ENCODE data around the gene AP5Z1. TPM values are rescaled to one million over a fixed set of nuclear protein-coding genes. Genes with fewer than 3 reads are reported as not detected.
A peak's percentile ranks its signal among the peaks of the same experiment; 100 is the strongest.
"Not testable (repeated sequence)": the region's sequence is repeated elsewhere in the genome, so short reads cannot be mapped to it uniquely, and the experiment has no call there.

AP5Z1 gene
- total RNA-seq, 2 experiments from 2014 or later: 21.6 to 24.1 TPM

DNA sequence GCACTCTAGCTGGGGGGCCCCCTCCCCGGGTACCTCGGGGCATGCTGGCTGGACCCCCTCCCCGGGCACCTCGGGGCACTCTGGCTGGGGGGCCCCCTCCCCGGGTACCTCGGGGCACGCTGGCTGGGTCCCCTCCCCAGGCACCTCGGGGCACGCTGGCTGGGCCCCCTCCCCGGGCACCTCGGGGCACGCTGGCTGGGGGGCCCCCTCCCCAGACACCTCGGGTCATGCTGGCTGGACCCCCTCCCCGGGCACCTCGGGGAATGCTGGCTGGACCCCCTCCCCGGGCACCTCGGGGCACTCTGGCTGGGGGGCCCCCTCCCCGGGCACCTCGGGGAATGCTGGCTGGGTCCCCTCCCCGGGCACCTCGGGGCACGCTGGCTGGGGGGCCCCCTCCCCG is 27.2 kb downstream of the AP5Z1 start:
- H3K36me3 Mint-ChIP-seq; CTCF ChIA-PET; H3K27me3 Mint-ChIP-seq; H3K9me3 Mint-ChIP-seq; H3K27ac Mint-ChIP-seq; POLR2A ChIA-PET; H3K4me1 Mint-ChIP-seq (ENCODE audit: low read depth); H3K4me3 Mint-ChIP-seq; DNase-seq; intact Hi-C loops (cut with micrococcal nuclease): not testable (repeated sequence)

DNA sequence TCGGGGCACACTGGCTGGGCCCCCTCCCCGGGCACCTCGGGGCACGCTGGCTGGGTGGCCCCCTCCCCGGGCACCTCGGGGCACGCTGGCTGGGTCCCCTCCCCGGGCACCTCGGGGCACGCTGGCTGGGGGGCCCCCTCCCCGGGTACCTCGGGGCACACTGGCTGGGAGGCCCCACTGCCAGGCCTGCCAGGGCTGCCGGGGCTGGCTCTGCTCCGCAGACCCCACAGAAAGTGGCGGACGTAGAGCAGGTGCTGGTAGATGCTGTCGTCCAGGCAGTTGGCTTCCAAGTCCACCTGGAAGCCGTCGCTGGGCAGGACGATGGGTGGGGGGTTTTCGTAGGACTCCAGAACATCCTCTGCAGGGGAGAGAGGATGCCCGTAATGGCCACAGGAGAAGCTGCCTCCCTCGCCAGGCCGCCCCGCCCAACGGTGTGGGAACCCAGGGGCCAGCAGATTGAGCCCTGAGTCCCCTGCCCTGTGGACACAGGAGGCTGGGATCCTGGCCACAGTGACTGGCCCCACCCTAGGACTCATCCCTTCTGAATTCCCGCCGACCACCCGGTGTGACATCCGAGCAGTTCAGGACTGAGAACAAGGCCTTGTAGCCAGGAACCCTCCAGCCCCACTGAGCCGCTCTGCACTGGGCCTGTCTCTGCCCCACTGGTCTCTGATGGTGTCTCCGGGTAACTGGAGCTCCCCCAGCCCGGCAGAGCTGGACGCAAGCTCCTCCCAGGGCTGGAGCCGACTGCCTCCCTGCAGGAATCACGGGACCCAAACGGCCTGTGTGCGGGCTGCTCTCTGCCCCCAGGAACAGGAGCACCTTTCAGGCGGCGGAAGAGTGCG is 28.2 kb downstream of the AP5Z1 start:
- POLR2A ChIA-PET: no interaction called here
- H3K36me3 Mint-ChIP-seq: no peaks in the 10 kb centered on the region
- CTCF ChIA-PET: interaction anchor here (0.9 kb wide), 1 partner anchor 336 kb away, joined by 4 read pairs; no protein-coding TSS in a partner anchor
- no peaks in the 10 kb centered on the region for H3K4me1 Mint-ChIP-seq (ENCODE audit: low read depth)
- no peak for DNase-seq
- no peak overlapping the region for H3K27ac Mint-ChIP-seq
- no peak overlapping the region for H3K4me3 Mint-ChIP-seq
- peaks cover 3% of the 10 kb centered on the region for H3K27me3 Mint-ChIP-seq
- intact Hi-C loops (cut with micrococcal nuclease): no loop called here
- no peaks in the 10 kb centered on the region for H3K9me3 Mint-ChIP-seq

DNA sequence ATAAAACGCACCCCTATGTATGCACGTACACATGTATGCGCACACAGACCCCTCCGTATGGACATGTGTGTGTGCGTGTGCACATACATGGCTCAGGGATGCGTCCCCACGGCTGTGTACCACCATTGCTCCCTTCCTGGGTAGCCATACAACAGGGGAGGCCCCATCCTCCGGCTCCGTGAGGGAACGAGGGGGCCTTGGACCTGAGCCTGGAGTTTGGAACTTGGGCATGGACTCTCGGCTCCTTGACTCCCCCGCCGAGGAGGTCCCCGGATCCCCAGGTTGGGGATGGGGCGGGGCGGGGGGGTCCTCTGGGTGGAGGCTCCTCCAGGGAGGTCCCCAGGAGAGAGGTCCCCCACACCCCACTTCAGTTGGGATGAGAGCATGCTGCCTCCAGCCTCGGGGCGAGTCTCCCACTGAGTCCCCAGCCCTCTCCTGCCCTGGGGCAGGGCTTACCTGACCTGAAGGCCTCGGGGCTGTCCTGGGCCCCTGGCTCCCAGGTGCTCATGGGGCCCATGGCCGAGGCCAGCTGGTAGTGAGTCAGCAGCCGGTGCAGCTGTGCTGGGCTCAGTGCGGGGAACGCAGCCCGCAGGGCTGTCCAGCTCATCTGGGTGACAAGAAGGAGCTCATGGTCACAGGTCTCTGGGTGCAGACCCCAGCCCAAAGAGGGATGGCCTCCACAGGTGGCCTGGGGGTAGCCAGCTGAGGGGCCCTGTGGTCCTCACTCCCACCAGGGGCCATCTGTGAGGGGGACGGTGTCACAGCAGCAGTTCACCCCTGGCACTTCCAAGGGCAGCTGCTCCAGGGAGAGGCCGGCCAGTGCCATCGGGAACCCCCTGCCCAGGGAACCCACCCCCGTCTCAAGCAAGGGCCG is 29.9 kb downstream of the AP5Z1 start:
- Mint-ChIP-seq H3K9me3 (no peaks in the 10 kb centered on the region), H3K4me1 (ENCODE audit: low read depth) (peaks cover 6% of the 10 kb centered on the region)

DNA sequence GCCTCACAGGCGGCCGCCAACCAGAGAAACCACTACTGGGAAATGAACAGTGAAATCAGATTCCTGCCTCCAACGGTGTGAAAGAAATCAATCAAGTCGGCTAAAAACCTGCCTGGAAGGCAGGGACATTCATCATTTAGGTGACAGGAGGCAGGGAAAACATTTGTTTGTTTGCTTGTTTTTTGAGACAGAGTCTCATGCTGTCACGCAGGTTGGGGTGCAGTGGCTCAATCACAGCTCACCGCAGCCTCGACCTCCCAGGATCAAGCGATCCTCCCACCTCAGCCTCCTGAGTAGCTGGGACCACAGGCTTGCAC is 30.5 kb downstream of the AP5Z1 start:
- ChIA-PET CTCF (no interaction called here), POLR2A (no interaction called here)
- no peak for DNase-seq
- no peaks in the 10 kb centered on the region for H3K9me3 Mint-ChIP-seq
- H3K4me3 Mint-ChIP-seq: no peak overlapping the region
- peaks cover 6% of the 10 kb centered on the region for H3K4me1 Mint-ChIP-seq (ENCODE audit: low read depth)
- intact Hi-C loops (cut with micrococcal nuclease): no loop called here
- H3K27me3 Mint-ChIP-seq: peaks cover 10% of the 10 kb centered on the region
- no peaks in the 10 kb centered on the region for H3K36me3 Mint-ChIP-seq
- no peak overlapping the region for H3K27ac Mint-ChIP-seq

More for the DNA sequence above, 29.9 kb downstream of the AP5Z1 start:
- H3K27ac Mint-ChIP-seq: no peak overlapping the region
- DNase-seq: no peak
- CTCF ChIA-PET: no interaction called here
- no peaks in the 10 kb centered on the region for H3K36me3 Mint-ChIP-seq
- no peak overlapping the region for H3K4me3 Mint-ChIP-seq
- POLR2A ChIA-PET: no interaction called here
- intact Hi-C loops (cut with micrococcal nuclease): no loop called here
- peaks cover 8% of the 10 kb centered on the region for H3K27me3 Mint-ChIP-seq

DNA sequence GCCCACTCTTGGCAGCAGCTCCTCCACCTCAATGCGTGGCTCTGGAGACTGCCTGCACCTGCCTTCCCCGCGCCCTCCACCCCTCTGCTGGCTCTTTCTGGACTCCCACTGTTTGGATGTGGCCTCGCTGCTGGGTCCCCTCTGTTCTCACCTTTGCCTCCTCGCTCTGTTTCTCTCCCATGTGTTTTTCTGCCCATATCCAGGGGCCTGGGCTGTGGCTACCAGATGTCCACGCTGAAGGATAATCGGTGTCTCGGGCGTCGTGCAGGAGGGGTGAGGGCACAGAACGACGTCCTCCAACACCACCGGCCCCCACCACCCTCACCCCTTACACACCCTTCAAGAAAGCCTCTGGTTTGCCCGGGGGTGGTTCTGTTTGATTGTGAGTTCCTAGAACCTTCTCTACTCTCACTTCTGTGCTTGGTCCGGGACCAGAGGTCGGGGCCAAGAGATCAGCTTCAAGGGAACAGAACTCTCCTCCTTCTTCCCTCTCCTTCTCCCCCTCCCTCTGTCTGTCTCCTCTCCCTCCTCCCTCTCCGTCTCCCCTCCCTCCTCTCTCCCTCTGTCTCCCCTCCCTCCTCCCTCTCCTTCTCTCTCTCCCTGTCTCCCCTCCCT is 31.7 kb downstream of the AP5Z1 start:
- CTCF ChIA-PET: no interaction called here
- Mint-ChIP-seq H3K36me3 (no peaks in the 10 kb centered on the region), H3K27ac (no peak overlapping the region), H3K27me3 (peaks cover 10% of the 10 kb centered on the region), H3K9me3 (no peaks in the 10 kb centered on the region), H3K4me3 (no peak overlapping the region), H3K4me1 (ENCODE audit: low read depth) (peaks cover 6% of the 10 kb centered on the region)
- intact Hi-C loops (cut with micrococcal nuclease): no loop called here
- POLR2A ChIA-PET: no interaction called here
- no peak for DNase-seq

DNA sequence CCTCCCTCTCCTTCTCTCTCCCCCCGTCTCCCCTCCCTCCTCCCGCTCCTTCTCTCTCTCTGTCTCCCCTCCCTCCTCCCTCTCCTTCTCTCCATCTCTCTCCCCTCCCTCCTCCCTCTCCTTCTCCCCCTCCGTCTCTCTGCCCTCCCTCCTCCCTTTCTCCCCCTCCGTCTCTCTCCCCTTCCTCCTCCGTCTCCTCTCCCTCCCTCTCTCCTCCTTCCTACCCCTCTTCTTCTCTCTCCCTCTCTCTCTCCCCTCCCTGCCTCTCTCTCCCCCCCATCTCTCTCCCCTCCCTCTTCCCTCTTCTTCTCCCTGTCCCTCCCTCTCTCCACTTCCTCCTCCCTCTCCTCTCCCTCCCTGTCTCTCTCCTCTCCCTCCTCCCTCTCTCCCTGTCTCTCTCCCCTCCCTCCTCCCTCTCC is 32.2 kb downstream of the AP5Z1 start:
- H3K36me3 Mint-ChIP-seq: no peaks in the 10 kb centered on the region
- no peaks in the 10 kb centered on the region for H3K9me3 Mint-ChIP-seq
- H3K4me1 Mint-ChIP-seq (ENCODE audit: low read depth): peaks cover 6% of the 10 kb centered on the region
- ChIA-PET CTCF (interaction anchor here (0.9 to 1.1 kb wide), 2 partner anchors 9 to 15 kb away, joined by 3 to 6 read pairs; no protein-coding TSS in a partner anchor), POLR2A (no interaction called here)
- intact Hi-C loops (cut with micrococcal nuclease): no loop called here
- DNase-seq: no peak
- H3K27ac Mint-ChIP-seq: no peak overlapping the region
- H3K27me3 Mint-ChIP-seq: peaks cover 12% of the 10 kb centered on the region
- H3K4me3 Mint-ChIP-seq: no peak overlapping the region

DNA sequence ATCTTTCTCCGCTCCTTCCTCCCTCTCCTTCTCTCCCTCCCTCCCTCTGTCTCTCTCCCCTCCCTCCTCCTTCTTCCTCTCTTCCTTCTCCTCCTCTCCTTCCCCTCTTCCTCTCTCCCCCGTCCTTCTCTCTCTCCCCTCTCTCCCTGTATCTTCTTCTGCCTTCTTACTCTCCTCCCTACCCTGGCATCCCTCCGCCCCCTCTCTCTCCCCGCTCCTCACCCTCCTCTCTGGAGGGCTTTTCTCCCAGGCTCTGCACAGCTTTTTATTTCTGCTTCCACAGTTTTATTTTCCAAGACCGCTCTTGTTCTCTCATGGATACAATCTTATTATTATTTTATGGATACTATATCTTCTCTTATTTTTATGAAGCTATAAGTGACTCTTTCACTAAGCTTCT is 32.6 kb downstream of the AP5Z1 start:
- ChIA-PET CTCF (interaction anchor here (0.9 to 1.1 kb wide), 2 partner anchors 10 to 16 kb away, joined by 3 to 6 read pairs; no protein-coding TSS in a partner anchor), POLR2A (no interaction called here)
- H3K27ac Mint-ChIP-seq: no peak overlapping the region
- H3K36me3 Mint-ChIP-seq: no peaks in the 10 kb centered on the region
- H3K4me1 Mint-ChIP-seq (ENCODE audit: low read depth): peaks cover 6% of the 10 kb centered on the region
- no peak overlapping the region for H3K4me3 Mint-ChIP-seq
- no peaks in the 10 kb centered on the region for H3K9me3 Mint-ChIP-seq
- DNase-seq: no peak
- H3K27me3 Mint-ChIP-seq: peaks cover 15% of the 10 kb centered on the region
- intact Hi-C loops (cut with micrococcal nuclease): no loop called here

DNA sequence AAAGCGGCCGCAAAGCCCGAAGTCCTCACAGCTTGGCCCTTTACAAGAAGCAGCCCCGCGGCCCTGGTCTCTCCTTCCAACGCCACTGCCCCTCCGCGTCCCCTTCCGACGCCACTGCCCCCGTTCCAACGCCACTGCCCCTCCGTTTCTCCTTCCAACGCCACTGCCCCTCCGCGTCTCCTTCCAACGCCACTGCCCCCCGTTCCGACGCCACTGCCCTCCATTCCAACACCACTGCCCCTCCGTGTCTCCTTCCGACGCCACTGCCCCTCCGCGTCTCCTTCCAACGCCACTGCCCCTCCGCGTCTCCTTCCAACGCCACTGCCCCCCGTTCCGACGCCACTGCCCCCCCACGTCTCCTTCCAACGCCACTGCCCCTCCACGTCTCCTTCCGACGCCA is 33.1 kb downstream of the AP5Z1 start:
- Mint-ChIP-seq H3K4me3 (no peak overlapping the region), H3K4me1 (ENCODE audit: low read depth) (peaks cover 6% of the 10 kb centered on the region), H3K27me3 (peaks cover 19% of the 10 kb centered on the region), H3K9me3 (no peaks in the 10 kb centered on the region), H3K36me3 (no peaks in the 10 kb centered on the region), H3K27ac (no peak overlapping the region)
- no peak for DNase-seq
- intact Hi-C loops (cut with micrococcal nuclease): no loop called here
- ChIA-PET CTCF (interaction anchor here (0.9 to 1.1 kb wide), 2 partner anchors 10 to 16 kb away, joined by 3 to 6 read pairs; no protein-coding TSS in a partner anchor), POLR2A (no interaction called here)

DNA sequence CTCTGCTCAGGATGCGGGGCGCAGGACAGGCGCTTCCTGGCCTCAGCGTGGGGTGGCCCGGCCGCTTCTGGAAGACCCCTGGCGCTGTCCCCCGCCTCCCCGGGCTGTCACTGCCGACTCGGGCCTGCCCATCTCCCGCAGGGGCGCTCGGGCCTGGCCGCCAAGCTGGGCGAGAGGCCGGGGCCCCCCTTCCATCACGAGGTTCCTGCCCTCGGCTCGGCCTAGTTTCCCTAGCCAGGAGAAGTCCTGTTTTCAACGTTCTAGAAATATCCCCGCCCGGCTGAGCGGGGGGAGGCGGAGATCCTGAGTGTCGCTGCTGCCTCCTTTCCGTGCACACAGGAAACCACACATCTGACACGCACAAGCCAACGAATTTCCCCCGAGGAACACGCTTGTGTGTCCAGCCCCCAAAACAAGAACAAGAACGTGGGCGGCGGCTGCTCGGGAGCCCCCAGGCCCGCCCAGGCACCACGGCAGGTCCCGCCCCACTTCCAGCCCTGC is 33.7 kb downstream of the AP5Z1 start:
- Mint-ChIP-seq H3K9me3 (no peaks in the 10 kb centered on the region), H3K4me3 (peak overlapping the region; percentile 16), H3K36me3 (no peaks in the 10 kb centered on the region), H3K27me3 (peaks cover 21% of the 10 kb centered on the region), H3K4me1 (ENCODE audit: low read depth) (peaks cover 6% of the 10 kb centered on the region), H3K27ac (no peak overlapping the region)
- intact Hi-C loops (cut with micrococcal nuclease): no loop called here
- POLR2A ChIA-PET: no interaction called here
- CTCF ChIA-PET: interaction anchor here (1.0 to 1.2 kb wide), 2 partner anchors 21 to 74 kb away, joined by 3 read pairs; partner anchors contain the start of gene RADIL
- DNase-seq: peak; percentile 37

DNA sequence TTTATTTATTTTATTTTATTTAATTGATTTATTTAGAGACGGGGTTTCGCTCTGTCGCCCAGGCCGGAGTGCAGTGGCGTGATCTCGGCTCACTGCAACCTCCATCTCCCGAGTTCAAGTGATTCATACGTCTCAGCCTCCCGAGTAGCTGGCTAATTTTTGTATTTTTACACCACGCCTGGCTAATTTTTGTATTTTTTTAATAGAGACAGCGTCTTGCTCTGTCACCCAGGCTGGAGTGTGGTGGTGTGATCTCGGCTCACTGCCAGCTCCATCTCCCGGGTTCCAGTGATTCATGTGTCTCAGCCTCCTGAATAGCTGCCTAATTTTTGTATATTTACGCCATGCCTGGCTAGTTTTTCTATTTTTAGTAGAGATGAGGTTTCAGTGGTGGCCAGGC is 34.2 kb downstream of the AP5Z1 start:
- no peak overlapping the region for H3K27ac Mint-ChIP-seq
- ChIA-PET CTCF (interaction anchor here (1.0 to 1.2 kb wide), 2 partner anchors 20 to 74 kb away, joined by 3 read pairs; partner anchors contain the start of gene RADIL), POLR2A (no interaction called here)
- H3K36me3 Mint-ChIP-seq: no peaks in the 10 kb centered on the region
- peaks cover 24% of the 10 kb centered on the region for H3K27me3 Mint-ChIP-seq
- peaks cover 6% of the 10 kb centered on the region for H3K4me1 Mint-ChIP-seq (ENCODE audit: low read depth)
- intact Hi-C loops (cut with micrococcal nuclease): no loop called here
- DNase-seq: no peak
- H3K9me3 Mint-ChIP-seq: no peaks in the 10 kb centered on the region
- H3K4me3 Mint-ChIP-seq: no peak overlapping the region

DNA sequence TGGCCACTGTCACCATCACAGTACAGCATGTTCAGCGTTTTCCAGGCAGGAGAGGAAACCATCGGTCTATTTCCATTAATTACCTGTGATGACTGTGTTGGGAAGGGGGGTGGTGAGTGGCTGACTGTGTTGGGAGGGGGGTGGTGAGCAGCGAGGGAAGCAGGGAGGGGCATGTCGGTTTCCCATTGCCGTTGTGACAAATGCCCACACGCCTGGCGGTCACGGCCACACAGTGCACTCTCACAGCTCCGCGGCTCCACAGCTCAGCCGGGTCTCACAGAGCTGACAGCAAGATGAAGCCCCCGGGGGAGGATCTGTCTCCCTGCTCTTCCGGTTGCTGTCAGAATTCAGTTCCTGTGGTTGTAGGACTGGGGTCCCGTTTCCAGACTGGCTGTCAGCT is 39.0 kb downstream of the AP5Z1 start:
- no peaks in the 10 kb centered on the region for H3K9me3 Mint-ChIP-seq
- no peak overlapping the region for H3K27ac Mint-ChIP-seq
- H3K27me3 Mint-ChIP-seq: peaks cover 22% of the 10 kb centered on the region
- H3K4me3 Mint-ChIP-seq: no peak overlapping the region
- H3K4me1 Mint-ChIP-seq (ENCODE audit: low read depth): peaks cover 3% of the 10 kb centered on the region
- intact Hi-C loops (cut with micrococcal nuclease): no loop called here
- CTCF ChIA-PET: interaction anchor here (1.2 to 1.4 kb wide), 2 partner anchors 16 to 271 kb away, joined by 4 to 6 read pairs; no protein-coding TSS in a partner anchor
- POLR2A ChIA-PET: no interaction called here
- DNase-seq: no peak
- no peaks in the 10 kb centered on the region for H3K36me3 Mint-ChIP-seq

DNA sequence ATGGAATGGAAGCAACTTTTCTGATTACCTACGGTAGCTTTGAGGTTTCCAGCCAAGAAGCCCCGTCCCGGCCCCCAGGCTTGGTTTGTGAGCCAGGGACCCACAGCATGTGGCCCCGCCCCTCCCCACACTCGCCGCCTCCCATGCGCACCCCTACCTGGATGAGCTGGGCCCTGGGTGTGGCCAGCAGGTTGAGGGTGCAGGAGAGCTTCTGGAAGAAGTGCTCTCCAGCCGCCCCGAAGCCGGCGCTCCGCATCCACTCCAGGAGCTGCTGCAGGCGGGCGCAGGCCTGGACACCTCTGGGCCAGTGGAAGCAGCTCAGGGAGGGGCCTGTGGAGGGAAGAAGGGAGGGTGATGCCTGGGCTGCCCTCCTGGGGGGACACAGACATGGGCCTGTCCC is 39.7 kb downstream of the AP5Z1 start:
- H3K9me3 Mint-ChIP-seq: no peaks in the 10 kb centered on the region
- intact Hi-C loops (cut with micrococcal nuclease): no loop called here
- DNase-seq: no peak
- H3K36me3 Mint-ChIP-seq: no peaks in the 10 kb centered on the region
- POLR2A ChIA-PET: no interaction called here
- H3K27ac Mint-ChIP-seq: no peak overlapping the region
- H3K27me3 Mint-ChIP-seq: peaks cover 22% of the 10 kb centered on the region
- no peaks in the 10 kb centered on the region for H3K4me1 Mint-ChIP-seq (ENCODE audit: low read depth)
- H3K4me3 Mint-ChIP-seq: no peak overlapping the region
- CTCF ChIA-PET: interaction anchor here (1.2 to 1.4 kb wide), 2 partner anchors 17 to 270 kb away, joined by 4 to 6 read pairs; no protein-coding TSS in a partner anchor
